Neural cell (in vitro differentiated cells): ENCODE data around the gene MALL. TPM values are rescaled to one million over a fixed set of nuclear protein-coding genes. Genes with fewer than 3 reads are reported as not detected.
"Not testable (repeated sequence)": the region's sequence is repeated elsewhere in the genome, so short reads cannot be mapped to it uniquely, and the experiment has no call there.

Experiments
- H2AFZ ChIP-seq: fragments of 200-600, 300-800 bp; sonication (generic), shearing (Covaris generic); 2 replicates; pipeline ENCODE4 v1.6.0; 2014; ENCODE audit warnings: low read depth, mild to moderate bottlenecking, antibody characterized with exemption, low read length, moderate library complexity
- H3F3A ChIP-seq: fragments of 200-600 bp; shearing (Covaris generic); 2 replicates; pipeline ENCODE4 v1.6.1; 2016; ENCODE audit warnings: mild to moderate bottlenecking, moderate library complexity, mixed read lengths, antibody characterized with exemption, low read length; ENCODE audit not compliant: insufficient read depth, poor library complexity, severe bottlenecking
- H3K27ac ChIP-seq: fragments of 200-600, 300-800 bp; sonication (generic), shearing (Covaris generic); 2 replicates; pipeline ENCODE4 v1.5.1; 2014; ENCODE audit warnings: mild to moderate bottlenecking, low read length, moderate library complexity
- H3K27me3 ChIP-seq: fragments of 300-800, 200-600 bp; sonication (generic), shearing (Covaris generic); 2 replicates; pipeline ENCODE4 v1.6.0; 2014; ENCODE audit warnings: mild to moderate bottlenecking, low read depth, low read length, moderate library complexity; ENCODE audit not compliant: insufficient read depth
- H3K36me3 ChIP-seq: fragments of 300-800, 200-600 bp; sonication (generic), shearing (Covaris generic); 2 replicates; pipeline ENCODE4 v1.5.1; 2014; ENCODE audit warnings: mild to moderate bottlenecking, antibody characterized with exemption, low read length, moderate library complexity; ENCODE audit not compliant: insufficient read depth
- H3K4me2 ChIP-seq: fragments of 300-800, 200-600 bp; sonication (generic), shearing (Covaris generic); 2 replicates; pipeline ENCODE4 v1.6.0; 2014; ENCODE audit warnings: mild to moderate bottlenecking, low read length
- H3K4me3 ChIP-seq: fragments of 300-800, 200-600 bp; sonication (generic), shearing (Covaris generic); 2 replicates; pipeline ENCODE4 v1.5.1; 2014; ENCODE audit warnings: mild to moderate bottlenecking, low read length, moderate library complexity
- H3K79me2 ChIP-seq: fragments of 200-600 bp; shearing (Covaris generic); replicated peaks from 2 replicates; pipeline ENCODE4 v1.6.0; 2014; ENCODE audit warnings: mild to moderate bottlenecking, low read length, moderate library complexity; ENCODE audit not compliant: insufficient read depth
- H3K9ac ChIP-seq: fragments of 300-800, 200-600 bp; sonication (generic), shearing (Covaris generic); 2 replicates; pipeline ENCODE4 v1.6.1; 2016; ENCODE audit warnings: mild to moderate bottlenecking, low read length, mixed read lengths
- H3K9me2 ChIP-seq: fragments of 200-600 bp; shearing (Covaris generic); 2 replicates; pipeline ENCODE4 v1.6.1; 2016; ENCODE audit warnings: mild to moderate bottlenecking, low read length, mixed read lengths; ENCODE audit not compliant: insufficient read depth
- H3K9me3 ChIP-seq: fragments of 200-600, 300-800 bp; sonication (generic), shearing (Covaris generic); 2 replicates; pipeline ENCODE4 v1.6.1; 2016; ENCODE audit warnings: mild to moderate bottlenecking, mixed run types, low read length, moderate library complexity, mixed read lengths
- H4K20me1 ChIP-seq: fragments of 200-600 bp; shearing (Covaris generic); 2 replicates; pipeline ENCODE4 v1.6.1; 2016; ENCODE audit warnings: mild to moderate bottlenecking, mixed run types; ENCODE audit not compliant: insufficient read depth
- polyA plus RNA-seq: library from polyadenylated mRNA; depleted of rRNA; stranded (reverse); fragments of >200 nt; gene quantifications from 2 replicates; pipeline ENCODE4 v1.2.3, GENCODE V29; 2014

Gene MALL
- polyA plus RNA-seq, 1 donor from 2014 or later = not detected

DNA sequence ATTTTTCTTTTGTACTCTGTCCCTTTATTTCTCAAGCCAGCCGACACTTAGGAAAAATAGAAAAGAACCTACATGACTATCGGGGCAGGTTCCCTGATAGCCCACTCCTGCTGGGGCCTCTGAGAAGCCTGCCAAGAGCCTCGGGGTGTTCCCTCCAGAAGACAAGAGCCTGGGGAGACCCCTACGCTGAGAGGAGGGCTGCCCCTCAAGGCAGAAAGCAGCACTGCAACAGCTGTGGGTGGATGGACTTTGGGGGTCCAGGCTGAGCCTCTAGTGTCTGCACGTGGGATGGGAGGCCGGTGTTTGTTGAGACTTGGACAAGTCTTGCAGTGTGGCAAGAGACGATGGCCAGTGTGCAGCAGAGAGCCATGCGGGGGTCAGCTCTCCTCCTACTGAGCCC lies 32.5 kb downstream of the MALL start:
- H3K27me3 ChIP-seq, H3K27ac ChIP-seq, H3K79me2 ChIP-seq, H3K4me3 ChIP-seq, H4K20me1 ChIP-seq, H3K9ac ChIP-seq, H3K9me2 ChIP-seq, H2AFZ ChIP-seq, H3K9me3 ChIP-seq, H3K4me2 ChIP-seq, H3K36me3 ChIP-seq, H3F3A ChIP-seq: not testable (repeated sequence)

GRCh38 chr2:110078104-110078503 lies 37.5 kb downstream of the MALL start:
- not testable (repeated sequence) for H3K27ac ChIP-seq, H3K9me3 ChIP-seq, H3K36me3 ChIP-seq, H3F3A ChIP-seq, H3K79me2 ChIP-seq, H3K9me2 ChIP-seq, H2AFZ ChIP-seq, H3K4me3 ChIP-seq, H3K27me3 ChIP-seq, H3K9ac ChIP-seq, H4K20me1 ChIP-seq, H3K4me2 ChIP-seq

DNA sequence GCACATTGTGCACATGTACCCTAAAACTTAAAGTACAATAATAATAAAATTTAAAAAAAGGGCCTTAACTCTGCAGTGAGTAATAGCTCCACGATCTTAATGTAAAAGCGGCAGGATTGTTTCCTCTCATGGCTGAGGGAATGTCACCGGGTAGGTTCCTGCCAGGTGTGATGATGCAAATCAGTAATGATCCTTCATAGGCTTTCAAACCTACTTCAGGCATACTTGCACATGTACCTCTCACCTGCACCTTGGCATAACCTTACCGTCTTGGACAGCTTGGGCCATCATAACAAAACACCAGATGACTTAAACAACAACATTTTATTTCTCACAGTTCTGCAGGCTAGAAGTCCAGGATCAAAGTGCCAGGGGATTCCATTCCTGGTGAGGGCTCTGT lies 39.7 kb downstream of the MALL start:
- H3K27ac ChIP-seq, H3K9me3 ChIP-seq, H3K79me2 ChIP-seq, H3K4me2 ChIP-seq, H2AFZ ChIP-seq, H3F3A ChIP-seq, H3K36me3 ChIP-seq, H3K27me3 ChIP-seq, H3K4me3 ChIP-seq, H3K9me2 ChIP-seq, H4K20me1 ChIP-seq, H3K9ac ChIP-seq: not testable (repeated sequence)

DNA sequence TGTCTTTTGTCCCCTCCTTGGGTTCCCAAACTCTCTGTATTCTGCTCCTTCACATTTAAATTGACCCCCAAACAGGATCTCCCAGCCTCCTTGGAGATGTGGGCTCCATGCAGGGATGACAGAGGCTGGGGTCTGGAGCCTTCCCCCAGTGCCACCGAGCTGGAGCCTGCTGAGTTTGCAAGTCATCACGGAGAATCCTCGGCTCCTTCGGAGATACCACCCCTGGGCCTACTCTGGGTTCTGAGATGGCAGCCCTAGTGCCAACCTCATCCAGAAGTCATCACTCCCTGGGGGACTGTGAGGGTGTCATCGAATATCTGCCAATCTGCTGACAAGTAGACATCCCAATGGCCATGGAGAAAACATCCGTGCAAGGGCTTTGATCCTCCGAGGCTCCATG lies 45.8 kb downstream of the MALL start:
- H3K9me2 ChIP-seq, H3K27me3 ChIP-seq, H2AFZ ChIP-seq, H3K4me3 ChIP-seq, H3K9ac ChIP-seq, H3K36me3 ChIP-seq, H3K79me2 ChIP-seq, H3K4me2 ChIP-seq, H3K27ac ChIP-seq, H3K9me3 ChIP-seq, H4K20me1 ChIP-seq, H3F3A ChIP-seq: not testable (repeated sequence)

DNA sequence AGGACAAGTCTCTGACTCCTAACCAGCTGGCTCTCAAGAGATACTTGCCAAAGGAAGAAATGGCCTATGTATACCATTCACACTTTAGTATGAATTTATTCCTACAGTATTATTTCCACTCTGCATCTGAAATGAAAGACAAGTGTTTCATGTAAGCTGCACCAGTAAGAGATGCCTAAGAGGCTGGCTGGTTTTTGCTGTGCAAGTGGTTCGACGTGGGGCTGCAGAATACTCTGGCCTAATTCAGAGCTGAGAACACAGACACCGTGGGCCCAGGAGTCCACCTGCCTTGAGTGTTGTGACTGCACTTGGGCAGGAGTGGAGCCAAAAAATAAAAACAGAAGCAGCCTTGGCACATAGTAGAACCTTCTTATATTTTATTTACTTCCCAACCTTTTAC lies 47.5 kb downstream of the MALL start:
- not testable (repeated sequence) for H3K4me3 ChIP-seq, H3K9me3 ChIP-seq, H3K9ac ChIP-seq, H3F3A ChIP-seq, H3K79me2 ChIP-seq, H3K4me2 ChIP-seq, H3K9me2 ChIP-seq, H2AFZ ChIP-seq, H3K27me3 ChIP-seq, H3K36me3 ChIP-seq, H3K27ac ChIP-seq, H4K20me1 ChIP-seq

DNA sequence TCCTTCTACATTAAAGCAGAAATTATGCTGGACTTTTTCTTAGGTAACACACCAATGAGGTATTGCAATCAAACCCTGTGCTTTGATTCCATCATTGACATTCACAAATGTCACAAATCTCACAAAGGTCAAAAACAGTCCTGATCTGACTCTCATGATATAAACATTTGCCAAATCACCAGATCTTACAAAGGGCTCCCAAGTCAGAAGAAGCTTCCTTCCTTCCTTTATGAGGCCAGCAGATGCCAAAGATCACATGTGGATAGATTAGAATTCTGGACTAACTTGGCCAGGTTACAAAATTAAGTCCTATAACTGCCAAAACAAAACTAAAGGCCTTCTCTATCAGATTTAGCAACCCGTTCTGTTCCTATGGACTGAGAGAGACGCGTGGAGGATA lies 53.3 kb downstream of the MALL start:
- H3K9ac ChIP-seq, H3K36me3 ChIP-seq, H3K9me3 ChIP-seq, H3K4me2 ChIP-seq, H3F3A ChIP-seq, H4K20me1 ChIP-seq, H2AFZ ChIP-seq, H3K27ac ChIP-seq, H3K27me3 ChIP-seq, H3K9me2 ChIP-seq, H3K79me2 ChIP-seq, H3K4me3 ChIP-seq: not testable (repeated sequence)

DNA sequence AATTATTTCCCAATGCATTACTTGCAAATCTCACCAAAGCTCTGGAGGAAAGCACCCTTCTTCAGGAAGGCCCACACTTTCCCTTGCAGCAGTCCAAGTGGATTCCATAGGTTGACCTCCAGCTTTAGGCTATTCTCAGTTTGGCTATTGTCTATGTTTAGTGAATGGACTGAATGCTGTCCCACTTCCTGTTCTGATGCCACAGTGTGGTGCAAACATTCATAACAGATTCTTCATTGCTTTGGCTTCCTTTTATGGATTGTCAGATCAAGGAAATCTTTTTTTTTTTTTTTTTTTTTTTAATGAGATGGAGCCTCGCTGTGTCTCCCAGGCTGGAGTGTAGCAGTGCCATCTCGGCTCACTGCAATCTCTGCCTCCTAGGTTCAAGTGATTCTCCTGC lies 55.1 kb downstream of the MALL start:
- not testable (repeated sequence) for H3K36me3 ChIP-seq, H2AFZ ChIP-seq, H3F3A ChIP-seq, H3K27me3 ChIP-seq, H4K20me1 ChIP-seq, H3K9me3 ChIP-seq, H3K27ac ChIP-seq, H3K79me2 ChIP-seq, H3K4me3 ChIP-seq, H3K9me2 ChIP-seq, H3K4me2 ChIP-seq, H3K9ac ChIP-seq

DNA sequence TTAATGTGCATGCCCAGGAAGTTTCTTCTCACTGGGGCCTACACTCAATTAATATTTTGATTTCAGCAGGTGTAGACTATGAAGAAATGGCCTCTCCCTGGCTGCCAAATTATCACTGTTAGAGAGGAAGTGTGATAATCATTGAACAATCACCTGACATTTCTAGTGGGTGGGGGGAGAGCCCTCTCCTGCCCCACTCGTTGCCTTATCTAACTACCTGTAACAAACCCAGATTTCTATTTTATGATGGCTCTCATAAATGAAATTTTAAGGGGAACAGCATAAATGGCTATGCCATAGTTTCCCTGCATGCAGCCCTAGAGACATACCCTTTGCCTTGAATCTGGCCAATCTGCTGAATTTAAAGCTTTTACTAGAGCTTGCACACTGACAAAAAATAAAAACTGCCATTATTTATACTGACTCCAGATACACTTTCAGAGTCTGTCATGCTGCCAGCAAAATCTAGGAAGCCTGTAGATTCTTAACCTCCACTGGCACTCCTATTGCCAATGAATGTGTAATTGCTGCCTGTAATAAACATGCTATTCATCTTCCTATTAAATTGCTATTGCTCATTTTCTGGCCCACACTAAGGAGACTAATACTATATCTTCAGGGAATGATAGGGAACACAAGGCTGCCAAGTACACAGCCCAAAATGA lies 55.8 kb downstream of the MALL start:
- not testable (repeated sequence) for H3K4me3 ChIP-seq, H3K79me2 ChIP-seq, H3K27me3 ChIP-seq, H3K9me3 ChIP-seq, H3K4me2 ChIP-seq, H3K9me2 ChIP-seq, H3F3A ChIP-seq, H3K36me3 ChIP-seq, H2AFZ ChIP-seq, H3K9ac ChIP-seq, H4K20me1 ChIP-seq, H3K27ac ChIP-seq
